GM10266 (cell line): ENCODE data around the gene SRGAP2.
A peak's percentile ranks its signal among the peaks of the same experiment; 100 is the strongest.
"Not testable (repeated sequence)": the region's sequence is repeated elsewhere in the genome, so short reads cannot be mapped to it uniquely, and the experiment has no call there.

Experiments used
- DNase-seq: peaks from one replicate; pipeline ENCODE4 v3.0.0; 2012; ENCODE audit errors: extremely low spot score
- CTCF ChIP-seq: IDR thresholded peaks from 2 replicates; pipeline ENCODE4 v1.5.1; 2012; ENCODE audit warnings: mild to moderate bottlenecking, low read depth; ENCODE audit not compliant: control insufficient read depth, insufficient read depth; ENCODE audit errors: missing control alignments

Gene SRGAP2

GRCh38 chr1:206203364-206204158 is at the start of gene SRGAP2:
SRGAP2 (plus strand) TSS chr1:206203541; CDS start chr1:206205971, 2,430 bp downstream.
- not testable (repeated sequence) for DNase-seq

- peak; percentile 13 for TF ChIP-seq CTCF
- DNase-seq, result not testable (repeated sequence)
Observed at GRCh38 chr1:206167350-206168029, 35.9 kb upstream of the SRGAP2 start.

- not testable (repeated sequence) for DNase-seq
Observed at GRCh38 chr1:206169794-206170193, 33.5 kb upstream of the SRGAP2 start.

GRCh38 chr1:206173110-206173719 is 30.1 kb upstream of the SRGAP2 start:
- not testable (repeated sequence) for DNase-seq

- not testable (repeated sequence) for DNase-seq
Observed at GRCh38 chr1:206174182-206174868, 29.0 kb upstream of the SRGAP2 start.

- DNase-seq, result not testable (repeated sequence)
Observed at GRCh38 chr1:206175459-206176113, 27.8 kb upstream of the SRGAP2 start.

GRCh38 chr1:206176114-206176502 is 27.2 kb upstream of the SRGAP2 start:
- not testable (repeated sequence) for DNase-seq

- not testable (repeated sequence) for DNase-seq
Observed at GRCh38 chr1:206178061-206178989, 25.0 kb upstream of the SRGAP2 start.

- DNase-seq, result not testable (repeated sequence)
Observed at GRCh38 chr1:206179666-206180065, 23.7 kb upstream of the SRGAP2 start.

GRCh38 chr1:206182368-206183317 is 20.7 kb upstream of the SRGAP2 start:
- DNase-seq, result not testable (repeated sequence)

GRCh38 chr1:206183788-206184187 is 19.6 kb upstream of the SRGAP2 start:
- not testable (repeated sequence) for DNase-seq

- not testable (repeated sequence) for DNase-seq
Observed at GRCh38 chr1:206185778-206186177, 17.6 kb upstream of the SRGAP2 start.

- DNase-seq, result not testable (repeated sequence)
Observed at GRCh38 chr1:206186826-206187225, 16.5 kb upstream of the SRGAP2 start.

- not testable (repeated sequence) for DNase-seq
Observed at GRCh38 chr1:206195182-206195581, 8.2 kb upstream of the SRGAP2 start.

GRCh38 chr1:206196748-206197424 is 6.5 kb upstream of the SRGAP2 start:
- not testable (repeated sequence) for DNase-seq

GRCh38 chr1:206202789-206203363 is 465 bp upstream of the SRGAP2 start, which contains the start of gene FAM72A:
FAM72A (minus strand) TSS chr1:206202839; CDS start chr1:206202025, 814 bp downstream.
- DNase-seq, result not testable (repeated sequence)
